DOHH2 (cell line): ENCODE data around the gene TLL2.

Experiments
- H3F3A ChIP-seq: fragments of 200-600 bp; sonication (generic), shearing (Covaris generic); 2 replicates; pipeline ENCODE4 v1.6.0; 2016; ENCODE audit warnings: antibody characterized with exemption, mild to moderate bottlenecking; ENCODE audit not compliant: control insufficient read depth, insufficient read depth
- H3K27ac ChIP-seq: fragments of 200-600 bp; sonication (generic); 2 replicates; pipeline ENCODE4 v1.5.1; 2014; ENCODE audit warnings: low read depth, mild to moderate bottlenecking, low read length, moderate library complexity
- H3K27me3 ChIP-seq: fragments of 200-600 bp; sonication (generic); 2 replicates; pipeline ENCODE4 v1.6.1; 2014; ENCODE audit warnings: mild to moderate bottlenecking, low read length, mixed read lengths; ENCODE audit not compliant: control insufficient read depth
- H3K36me3 ChIP-seq: fragments of 200-600 bp; sonication (generic); 2 replicates; pipeline ENCODE4 v1.6.1; 2014; ENCODE audit warnings: mild to moderate bottlenecking, low read length, moderate library complexity, mixed read lengths; ENCODE audit not compliant: control insufficient read depth
- H3K4me1 ChIP-seq: fragments of 200-600 bp; sonication (generic); 2 replicates; pipeline ENCODE4 v1.6.1; 2014; ENCODE audit warnings: mild to moderate bottlenecking, low read length, mixed read lengths; ENCODE audit not compliant: control insufficient read depth
- H3K4me2 ChIP-seq: fragments of 200-600 bp; sonication (generic); 2 replicates; pipeline ENCODE4 v1.6.0; 2014; ENCODE audit warnings: mild to moderate bottlenecking, low read length, moderate library complexity
- H3K4me3 ChIP-seq: fragments of 200-600 bp; sonication (generic); 2 replicates; pipeline ENCODE4 v1.5.1; 2014; ENCODE audit warnings: mild to moderate bottlenecking, low read length, mixed read lengths
- H3K79me2 ChIP-seq: fragments of 200-600 bp; sonication (generic); 2 replicates; pipeline ENCODE4 v1.6.1; 2014; ENCODE audit warnings: mild to moderate bottlenecking, low read length, mixed read lengths; ENCODE audit not compliant: control insufficient read depth
- H3K9me2 ChIP-seq: fragments of 200-600 bp; sonication (generic); replicated peaks from 2 replicates; pipeline ENCODE4 v1.6.1; 2014; ENCODE audit warnings: mild to moderate bottlenecking, low read length, mixed read lengths; ENCODE audit not compliant: control insufficient read depth
- H3K9me3 ChIP-seq: fragments of 200-600 bp; sonication (generic); 2 replicates; pipeline ENCODE4 v1.6.1; 2014; ENCODE audit warnings: antibody characterized with exemption, low read length, mixed read lengths; ENCODE audit not compliant: control insufficient read depth, insufficient read depth
- H4K20me1 ChIP-seq: fragments of 200-600 bp; sonication (generic); 2 replicates; pipeline ENCODE4 v1.6.0; 2014; ENCODE audit warnings: low read depth, mild to moderate bottlenecking, antibody characterized with exemption, low read length, moderate library complexity; ENCODE audit not compliant: control insufficient read depth, insufficient read depth
- EZH2phosphoT487 ChIP-seq: fragments of 200-600 bp; sonication (generic); IDR thresholded peaks from 2 replicates; pipeline ENCODE4 v1.6.1; 2017; ENCODE audit warnings: borderline replicate concordance, mild to moderate bottlenecking, antibody characterized with exemption, low read length, moderate library complexity, mixed read lengths
- TF ChIP-seq, protein P1 (sequence below): fragments of 200-600 bp; sonication (generic); IDR thresholded peaks from one replicate; pipeline ENCODE4 v1.5.1; 2014; ENCODE audit warnings: antibody characterized with exemption, mild to moderate bottlenecking, low read depth, low read length; ENCODE audit not compliant: poor library complexity, severe bottlenecking

Gene TLL2

DNA sequence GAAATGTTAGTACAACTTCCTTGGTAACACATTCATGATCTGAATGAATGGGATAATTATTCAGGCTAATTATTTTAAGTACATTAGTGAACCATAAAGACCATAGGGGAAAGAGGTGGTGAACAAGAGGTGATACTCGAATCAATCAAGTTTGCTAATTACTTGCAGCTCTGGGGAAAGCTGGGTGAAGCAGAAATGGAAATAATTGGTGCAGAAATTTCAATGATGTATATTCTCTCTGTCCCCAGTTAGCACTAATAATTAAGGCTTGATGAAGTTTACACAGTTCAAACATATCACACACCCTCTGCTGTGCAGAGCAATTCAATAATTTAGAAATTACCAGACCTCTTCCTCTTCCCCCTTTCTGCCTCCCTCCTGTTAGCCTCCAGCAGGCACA lies 105.5 kb downstream of the TLL2 start:
- no peak overlapping the region for H3K4me3 ChIP-seq
- H3K4me2 ChIP-seq, result no peak overlapping the region
- no peak overlapping the region for H3K27ac ChIP-seq
- no peaks in the 10 kb centered on the region for H3F3A ChIP-seq
- TF ChIP-seq, protein P1, sequence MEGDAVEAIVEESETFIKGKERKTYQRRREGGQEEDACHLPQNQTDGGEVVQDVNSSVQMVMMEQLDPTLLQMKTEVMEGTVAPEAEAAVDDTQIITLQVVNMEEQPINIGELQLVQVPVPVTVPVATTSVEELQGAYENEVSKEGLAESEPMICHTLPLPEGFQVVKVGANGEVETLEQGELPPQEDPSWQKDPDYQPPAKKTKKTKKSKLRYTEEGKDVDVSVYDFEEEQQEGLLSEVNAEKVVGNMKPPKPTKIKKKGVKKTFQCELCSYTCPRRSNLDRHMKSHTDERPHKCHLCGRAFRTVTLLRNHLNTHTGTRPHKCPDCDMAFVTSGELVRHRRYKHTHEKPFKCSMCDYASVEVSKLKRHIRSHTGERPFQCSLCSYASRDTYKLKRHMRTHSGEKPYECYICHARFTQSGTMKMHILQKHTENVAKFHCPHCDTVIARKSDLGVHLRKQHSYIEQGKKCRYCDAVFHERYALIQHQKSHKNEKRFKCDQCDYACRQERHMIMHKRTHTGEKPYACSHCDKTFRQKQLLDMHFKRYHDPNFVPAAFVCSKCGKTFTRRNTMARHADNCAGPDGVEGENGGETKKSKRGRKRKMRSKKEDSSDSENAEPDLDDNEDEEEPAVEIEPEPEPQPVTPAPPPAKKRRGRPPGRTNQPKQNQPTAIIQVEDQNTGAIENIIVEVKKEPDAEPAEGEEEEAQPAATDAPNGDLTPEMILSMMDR, result no peak
- TF ChIP-seq EZH2phosphoT487, result no peak
- peaks cover 48% of the 10 kb centered on the region for H3K27me3 ChIP-seq
- H3K36me3 ChIP-seq, result no peaks in the 10 kb centered on the region
- no peaks in the 10 kb centered on the region for H3K9me3 ChIP-seq
- H3K4me1 ChIP-seq, result no peaks in the 10 kb centered on the region
- H3K9me2 ChIP-seq, result no peaks in the 10 kb centered on the region
- no peaks in the 10 kb centered on the region for H3K79me2 ChIP-seq
- no peaks in the 10 kb centered on the region for H4K20me1 ChIP-seq

DNA sequence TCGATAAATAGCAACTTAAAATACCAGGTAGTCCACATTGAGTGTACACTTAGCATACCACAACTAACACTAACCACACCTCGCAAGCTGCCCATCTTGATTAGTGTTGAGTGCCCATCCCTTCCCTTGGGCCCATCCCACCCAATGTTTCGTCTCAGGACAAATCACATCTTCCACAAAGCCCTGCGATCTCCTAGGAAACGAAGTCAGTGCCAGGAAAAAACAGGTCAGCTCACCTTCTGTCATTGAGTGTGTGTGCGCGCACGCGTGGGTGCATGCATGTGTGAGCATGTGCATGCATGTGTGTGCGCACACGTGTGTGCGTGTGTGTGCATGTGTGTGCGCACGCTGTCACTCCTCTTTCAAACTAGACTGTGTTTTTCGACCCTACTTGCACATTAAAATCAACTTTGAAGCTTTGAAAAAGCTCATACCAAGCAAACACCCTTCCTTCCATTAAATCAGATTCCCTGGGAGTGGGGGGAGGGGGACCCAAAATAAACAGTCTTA lies 106.1 kb downstream of the TLL2 start:
- no peak overlapping the region for H3K4me3 ChIP-seq
- H3K4me2 ChIP-seq, result no peak overlapping the region
- no peaks in the 10 kb centered on the region for H3K4me1 ChIP-seq
- TF ChIP-seq, protein P1, result no peak
- no peak for TF ChIP-seq EZH2phosphoT487
- H3F3A ChIP-seq, result no peaks in the 10 kb centered on the region
- H3K9me2 ChIP-seq, result no peaks in the 10 kb centered on the region
- H3K9me3 ChIP-seq, result no peaks in the 10 kb centered on the region
- no peak overlapping the region for H3K27ac ChIP-seq
- H3K79me2 ChIP-seq, result no peaks in the 10 kb centered on the region
- peaks cover 45% of the 10 kb centered on the region for H3K27me3 ChIP-seq
- no peaks in the 10 kb centered on the region for H3K36me3 ChIP-seq
- no peaks in the 10 kb centered on the region for H4K20me1 ChIP-seq

DNA sequence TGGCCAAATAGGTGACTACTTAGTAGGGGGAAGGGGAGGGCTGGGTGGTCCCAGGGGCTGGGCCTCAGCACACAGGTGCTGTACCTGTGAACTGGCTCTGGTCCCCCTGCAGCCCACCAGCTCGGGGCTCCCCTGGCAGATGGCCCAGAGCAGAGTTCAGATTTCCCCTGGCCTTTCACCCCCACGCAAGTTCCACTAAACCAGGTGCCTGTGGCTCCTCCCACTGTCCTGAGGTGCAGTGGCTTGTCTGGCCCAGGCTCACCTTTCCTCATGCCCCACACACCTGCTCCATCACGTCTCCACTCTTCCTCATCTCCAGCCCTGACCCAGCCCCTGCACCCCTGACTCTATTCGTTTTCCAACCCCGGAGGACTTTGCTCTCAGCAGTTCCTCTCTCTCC lies 107.6 kb downstream of the TLL2 start:
- no peaks in the 10 kb centered on the region for H3F3A ChIP-seq
- no peaks in the 10 kb centered on the region for H3K9me3 ChIP-seq
- H4K20me1 ChIP-seq, result no peaks in the 10 kb centered on the region
- no peaks in the 10 kb centered on the region for H3K36me3 ChIP-seq
- no peak for TF ChIP-seq EZH2phosphoT487
- TF ChIP-seq, protein P1, result no peak
- no peak overlapping the region for H3K4me2 ChIP-seq
- H3K27me3 ChIP-seq, result peaks cover 40% of the 10 kb centered on the region
- H3K9me2 ChIP-seq, result no peaks in the 10 kb centered on the region
- H3K4me3 ChIP-seq, result no peak overlapping the region
- no peaks in the 10 kb centered on the region for H3K4me1 ChIP-seq
- no peak overlapping the region for H3K27ac ChIP-seq
- no peaks in the 10 kb centered on the region for H3K79me2 ChIP-seq
